Limb (tissue), 2 donors: ENCODE measurements around the gene RBM47.

Source experiments
- DNase-seq, 2 donors: peaks; one replicate each; pipeline ENCODE4 v3.0.0-alpha.2; 2016; ENCODE audit errors: extremely low spot score in 2 of 2

The RBM47 gene

GRCh38 chr4:40626183-40626990 lies 3.3 kb downstream of the RBM47 start:
- no peak for DNase-seq

DNA sequence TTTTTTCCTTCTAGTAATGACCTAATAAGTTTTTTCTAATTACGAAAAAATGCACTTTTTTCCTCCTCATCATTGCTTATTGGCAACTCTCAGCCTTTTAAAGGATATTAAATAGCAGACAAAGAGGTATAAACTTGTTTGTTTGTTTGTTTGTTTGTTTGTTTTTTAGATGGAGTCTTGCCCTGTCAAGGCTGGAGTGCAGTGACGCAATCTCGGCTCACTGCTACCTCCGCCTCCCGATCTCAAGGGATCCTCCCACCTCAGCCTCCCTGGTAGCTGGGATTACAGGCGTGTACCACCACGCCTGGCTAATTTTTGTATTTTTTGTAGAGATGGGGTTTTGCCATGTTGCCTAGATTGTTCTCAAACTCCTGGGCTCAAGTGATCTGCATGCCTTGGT lies 6.0 kb downstream of the RBM47 start:
- DNase-seq = no peak

DNA sequence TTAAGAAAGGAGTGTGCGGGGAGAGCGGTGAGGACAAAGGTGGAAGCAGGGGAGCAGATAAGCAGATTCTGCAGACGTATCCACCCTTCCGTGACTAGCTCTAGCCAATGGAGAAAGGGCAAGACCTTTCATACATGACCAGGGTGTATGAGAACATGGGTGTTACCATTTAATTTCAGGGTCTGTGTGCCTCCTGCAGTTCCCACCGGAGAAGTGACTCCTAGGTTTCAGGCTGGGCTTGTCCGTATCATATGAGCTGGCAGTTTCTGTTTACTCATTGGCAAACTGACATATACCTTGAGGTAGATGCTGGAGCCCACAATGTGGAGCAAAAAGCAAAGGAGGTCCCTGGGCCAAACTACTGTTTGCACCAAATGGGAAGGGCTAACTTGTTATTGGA lies 6.8 kb downstream of the RBM47 start:
- no peak for DNase-seq

- no peak for DNase-seq
These were observed 7.8 kb downstream of the RBM47 start for GRCh38 chr4:40621592-40622512.

DNA sequence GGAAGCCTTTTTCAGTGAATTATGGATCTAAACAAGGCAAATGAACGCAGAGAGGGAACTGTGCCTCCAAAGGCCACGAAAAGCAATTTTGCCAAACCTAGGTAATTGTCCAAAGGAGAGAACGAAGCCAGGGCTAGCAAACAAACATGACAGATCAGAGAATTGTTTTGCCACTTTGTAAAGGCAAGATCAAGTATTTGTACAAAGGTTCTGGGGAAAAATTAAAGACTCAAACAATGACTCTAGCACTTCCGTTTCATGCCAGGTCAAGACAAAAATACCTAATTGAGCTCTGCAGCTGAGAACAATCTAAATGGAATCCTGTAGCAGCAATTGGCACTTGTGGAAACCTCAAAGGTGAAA lies 8.5 kb downstream of the RBM47 start:
- no peak for DNase-seq

- no peak for DNase-seq
These were observed 10.1 kb downstream of the RBM47 start for GRCh38 chr4:40619600-40619999.

- no peak for DNase-seq
These were observed 11.8 kb downstream of the RBM47 start for GRCh38 chr4:40617872-40618271.

- no peak for DNase-seq
These were observed 15.6 kb downstream of the RBM47 start for GRCh38 chr4:40614031-40614430.

GRCh38 chr4:40613456-40613855 lies 16.2 kb downstream of the RBM47 start:
- DNase-seq = no peak

DNA sequence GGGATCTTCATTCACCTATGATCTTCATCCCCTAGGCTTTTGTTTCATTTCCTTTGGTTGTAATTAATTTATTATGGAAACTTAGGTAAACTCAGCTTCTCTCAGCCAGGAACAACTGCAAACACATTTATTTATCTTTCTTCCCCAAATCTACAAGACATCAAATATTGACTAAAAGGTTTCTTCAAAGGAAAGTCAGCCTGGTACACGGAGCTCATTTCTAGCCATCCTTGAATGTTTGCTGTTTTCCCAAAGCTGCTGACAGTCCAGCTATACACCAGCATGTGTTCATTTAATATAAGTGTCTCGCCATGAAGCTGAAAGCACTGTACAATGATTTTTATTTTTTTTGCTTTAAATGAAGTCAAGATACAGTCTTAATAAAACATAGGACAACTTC lies 16.8 kb downstream of the RBM47 start:
- DNase-seq = no peak

DNA sequence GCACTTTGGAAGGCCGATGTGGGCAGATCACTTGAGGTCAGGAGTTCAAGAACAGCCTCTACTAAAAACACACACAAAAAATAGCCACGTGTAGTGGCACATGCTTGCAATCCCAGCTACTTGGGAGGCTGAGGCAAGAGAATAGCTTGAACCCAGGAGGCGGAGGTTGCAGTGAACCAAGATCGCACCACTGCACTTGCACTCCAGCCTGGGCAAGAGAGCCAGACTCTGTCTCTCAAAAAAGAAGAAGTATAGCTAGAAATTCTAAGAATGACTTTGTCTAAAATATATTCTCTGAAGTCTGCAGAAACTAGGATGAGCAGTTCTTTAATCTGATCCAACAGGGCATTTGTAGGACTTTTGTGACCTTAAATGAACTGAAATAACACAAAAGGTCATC lies 17.4 kb downstream of the RBM47 start:
- no peak for DNase-seq

GRCh38 chr4:40608628-40609027 lies 21.0 kb downstream of the RBM47 start:
- DNase-seq = no peak

DNA sequence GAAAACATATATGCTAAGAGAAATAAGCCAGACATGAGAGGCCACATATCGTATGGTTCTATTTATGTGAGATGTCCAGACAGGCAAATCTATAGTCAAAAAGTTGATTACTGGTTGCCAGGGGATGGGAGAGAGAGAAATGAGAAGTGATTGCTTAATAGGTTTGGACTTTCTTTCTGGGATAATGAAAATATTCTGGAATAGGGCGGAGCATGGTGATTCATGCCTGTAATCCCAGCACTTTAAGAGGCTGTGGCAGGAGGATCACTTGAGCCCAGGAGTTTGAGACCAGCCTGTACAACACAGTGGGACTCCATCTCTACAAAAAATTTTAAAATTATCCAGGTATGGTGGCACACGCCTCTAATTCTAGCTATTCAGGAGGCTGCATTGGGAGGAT lies 22.4 kb downstream of the RBM47 start:
- no peak for DNase-seq

- no peak for DNase-seq
These were observed 23.4 kb downstream of the RBM47 start for GRCh38 chr4:40606239-40606767.

DNA sequence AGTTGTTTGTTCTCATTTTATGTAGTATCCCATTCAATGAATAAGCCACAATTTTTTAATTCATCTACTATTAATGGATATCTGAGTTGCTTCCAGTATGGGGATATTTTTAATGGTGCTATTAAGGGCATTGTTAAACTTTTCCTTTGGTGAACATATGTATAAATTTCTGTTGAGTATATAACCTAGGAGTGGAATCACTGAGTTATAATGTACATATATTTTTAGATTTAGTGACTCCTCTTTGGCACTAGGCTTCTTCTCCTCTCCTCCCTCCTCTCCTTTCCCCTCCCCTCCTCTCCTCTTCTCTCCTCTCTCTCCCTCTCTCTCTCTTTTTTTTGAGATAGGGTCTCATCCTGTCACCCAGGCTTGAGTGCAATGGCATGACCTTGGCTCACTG lies 26.4 kb downstream of the RBM47 start:
- no peak for DNase-seq

DNA sequence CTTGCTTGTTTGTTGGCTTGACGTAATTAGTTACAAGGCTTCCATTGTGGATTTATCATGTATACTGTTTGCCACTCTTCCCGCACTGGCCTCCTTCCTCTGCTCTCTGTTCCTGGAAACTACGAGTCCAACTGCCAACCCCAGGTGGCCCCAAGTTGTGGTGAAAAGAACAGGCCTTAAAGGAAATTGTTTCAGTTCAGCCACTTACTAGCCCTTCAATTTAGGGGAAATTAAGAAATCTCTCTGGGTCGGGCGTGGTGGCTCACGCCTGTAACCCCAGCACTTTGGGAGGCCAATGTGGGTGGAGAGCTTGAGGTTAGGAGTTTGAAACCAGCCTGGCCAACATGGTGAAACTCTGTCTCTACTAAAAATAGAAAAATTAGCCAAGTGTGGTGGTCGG lies 28.0 kb downstream of the RBM47 start:
- no peak for DNase-seq

- DNase-seq = no peak
These were observed 28.8 kb downstream of the RBM47 start for GRCh38 chr4:40600850-40601249.

- no peak for DNase-seq
These were observed 30.2 kb downstream of the RBM47 start for GRCh38 chr4:40599431-40599830.

DNA sequence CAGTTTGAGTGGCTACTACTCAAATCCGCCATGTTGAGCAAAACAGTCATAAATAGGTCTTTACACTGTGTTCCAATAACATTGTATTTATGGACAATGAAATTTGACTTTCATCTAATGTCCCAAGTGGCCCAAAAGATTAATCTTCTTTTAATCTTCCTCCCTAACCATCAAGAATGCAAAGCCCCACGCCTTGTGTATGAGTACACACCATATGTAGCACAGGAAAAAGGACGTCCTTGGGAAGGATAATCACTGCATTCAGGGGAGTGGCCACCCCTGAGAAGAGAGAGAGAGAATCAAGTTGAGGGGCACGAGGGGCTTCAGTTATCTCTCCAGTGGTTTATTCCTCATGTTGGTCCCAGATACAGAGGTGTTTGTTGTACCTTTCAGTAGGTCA lies 33.1 kb downstream of the RBM47 start:
- DNase-seq = no peak

- DNase-seq = no peak
These were observed 33.7 kb downstream of the RBM47 start for GRCh38 chr4:40595981-40596380.

DNA sequence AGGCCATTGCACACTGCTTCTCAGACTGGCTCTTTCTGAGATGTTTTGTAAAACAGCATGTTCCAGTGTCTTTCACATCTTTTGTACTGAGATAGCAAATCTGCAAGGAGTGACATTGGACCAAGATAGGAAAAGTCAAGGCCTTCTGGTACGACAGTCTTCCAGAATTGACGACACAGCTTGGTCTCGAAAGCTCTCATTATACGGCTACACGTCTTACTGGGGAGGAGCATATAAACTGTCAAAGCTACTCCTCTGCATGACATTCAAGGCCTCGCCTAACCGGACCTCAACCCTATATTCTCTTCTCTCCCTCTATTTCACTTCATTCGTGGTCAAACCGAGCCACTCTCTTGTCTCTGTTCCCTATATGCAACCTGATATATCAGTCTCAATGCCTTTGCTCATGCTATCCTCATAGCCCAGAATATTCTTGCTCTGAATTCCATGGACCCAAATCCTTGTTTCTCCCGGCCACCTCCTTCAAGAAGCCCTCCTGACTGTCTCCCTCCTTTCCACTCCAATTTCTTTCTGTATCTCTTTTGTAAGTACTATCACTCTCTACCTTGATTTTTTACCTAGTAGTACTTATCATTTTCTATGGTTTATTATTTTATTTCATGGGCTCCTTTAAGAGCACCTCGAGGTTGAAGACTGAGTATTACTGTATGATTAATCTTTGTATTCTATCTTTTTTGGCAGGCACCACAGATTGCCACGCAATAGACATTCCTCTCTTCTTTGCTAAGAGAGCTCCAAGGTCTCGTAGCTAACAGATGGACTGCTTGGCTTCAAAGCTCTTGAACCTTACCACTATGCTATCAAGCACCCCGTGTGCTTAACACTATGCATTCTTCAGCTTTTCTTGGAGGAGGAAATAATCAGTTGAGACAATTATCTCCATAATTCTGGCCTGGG lies 35.1 kb downstream of the RBM47 start:
- no peak for DNase-seq
